Fibroblast of lung (primary cell): Measurements from ENCODE around the gene NLRC5. TPM values are rescaled to one million over a fixed set of nuclear protein-coding genes. Genes with fewer than 3 reads are reported as not detected.

Experiments
- DNase-seq, 2 donors: peaks; one replicate each; pipeline versions ENCODE4 v3.0.0 to v3.0.0-alpha.2; 2010; ENCODE audit warnings: low read depth in 2 of 2
- H2AFZ ChIP-seq: 2 replicates; pipeline ENCODE4 v1.5.1; 2012; ENCODE audit warnings: low read length, control low read depth, inconsistent platforms
- H3K27ac ChIP-seq: 2 replicates; pipeline ENCODE4 v1.5.1; 2011; ENCODE audit warnings: low read length, control low read depth; ENCODE audit not compliant: insufficient read depth
- H3K27me3 ChIP-seq: 2 replicates; pipeline ENCODE4 v1.5.1; 2011; ENCODE audit warnings: mild to moderate bottlenecking, low read length; ENCODE audit not compliant: control insufficient read depth, insufficient read depth
- H3K36me3 ChIP-seq: 2 replicates; pipeline ENCODE4 v1.5.1; 2011; ENCODE audit warnings: low read length; ENCODE audit not compliant: control insufficient read depth, insufficient read depth
- H3K4me1 ChIP-seq: 2 replicates; pipeline ENCODE4 v1.5.1; 2011; ENCODE audit warnings: low read length; ENCODE audit not compliant: control insufficient read depth, insufficient read depth; ENCODE audit errors: extremely low read depth
- H3K4me2 ChIP-seq: 2 replicates; pipeline ENCODE4 v1.5.1; 2011; ENCODE audit warnings: low read length, control low read depth; ENCODE audit not compliant: insufficient read depth; ENCODE audit errors: extremely low read depth
- H3K4me3 ChIP-seq, 4 experiments: fragments of 200-600 bp in 1 of 4; sonication (generic) in 1 of 4; replicated peaks in 1 of 4; 2 replicates each; pipeline ENCODE4 v1.5.1; 2011 to 2016; ENCODE audit warnings: low read length in 4 of 4, low read depth in 3 of 4, mild to moderate bottlenecking in 3 of 4, control low read depth in 2 of 4, inconsistent platforms in 1 of 4, mixed read lengths in 1 of 4; ENCODE audit not compliant: insufficient read depth in 1 of 4; ENCODE audit errors: control extremely low read depth in 1 of 4
- H3K79me2 ChIP-seq: 2 replicates; pipeline ENCODE4 v1.5.1; 2012; ENCODE audit warnings: mild to moderate bottlenecking, low read length, inconsistent platforms; ENCODE audit not compliant: control insufficient read depth, insufficient read depth
- H3K9ac ChIP-seq: 2 replicates; pipeline ENCODE4 v1.5.1; 2011; ENCODE audit warnings: mild to moderate bottlenecking, low read length, control low read depth; ENCODE audit not compliant: insufficient read depth
- H3K9me3 ChIP-seq: 2 replicates; pipeline ENCODE4 v1.5.1; 2012; ENCODE audit warnings: low read depth, low read length; ENCODE audit not compliant: control insufficient read depth, insufficient read depth
- H4K20me1 ChIP-seq: 2 replicates; pipeline ENCODE4 v1.5.1; 2011; ENCODE audit warnings: low read length; ENCODE audit not compliant: control insufficient read depth, insufficient read depth; ENCODE audit errors: extremely low read depth
- EZH2 ChIP-seq: IDR thresholded peaks from 2 replicates; pipeline ENCODE4 v1.5.1; 2012; ENCODE audit warnings: low read length, control low read depth, mild to moderate bottlenecking; ENCODE audit errors: missing control alignments
- polyA plus RNA-seq, 2 donors: library from polyadenylated mRNA; depleted of rRNA in 1 of 2; stranded (reverse) in 1 of 2; unstranded in 1 of 2; fragments of >200 nt; gene quantifications; 2 replicates each; pipeline ENCODE4 v1.2.1, GENCODE V29; 2011 to 2012; ENCODE audit warnings: missing spikeins in 1 of 2
- total RNA-seq: library from RNA; depleted of rRNA; stranded (reverse); fragments of >200 nt; gene quantifications from 2 replicates; pipeline ENCODE4 v1.2.1, GENCODE V29; 2014
- TF ChIP-seq, protein P1 (sequence below), 2 donors: IDR thresholded peaks in 1 of 2; conservative IDR thresholded peaks in 1 of 2; 1 replicate in 1 of 2; 2 replicates in 1 of 2; pipeline ENCODE4 v1.5.1; 2011 to 2012; ENCODE audit warnings: low read length in 2 of 2, control low read depth in 1 of 2, inconsistent platforms in 1 of 2, low read depth in 1 of 2, mild to moderate bottlenecking in 1 of 2

Gene NLRC5
- total and polyA plus RNA-seq, 2 donors (not counting 1 experiment from before 2014, with no cell fraction given), result 22.2 to 43.6 TPM

DNA sequence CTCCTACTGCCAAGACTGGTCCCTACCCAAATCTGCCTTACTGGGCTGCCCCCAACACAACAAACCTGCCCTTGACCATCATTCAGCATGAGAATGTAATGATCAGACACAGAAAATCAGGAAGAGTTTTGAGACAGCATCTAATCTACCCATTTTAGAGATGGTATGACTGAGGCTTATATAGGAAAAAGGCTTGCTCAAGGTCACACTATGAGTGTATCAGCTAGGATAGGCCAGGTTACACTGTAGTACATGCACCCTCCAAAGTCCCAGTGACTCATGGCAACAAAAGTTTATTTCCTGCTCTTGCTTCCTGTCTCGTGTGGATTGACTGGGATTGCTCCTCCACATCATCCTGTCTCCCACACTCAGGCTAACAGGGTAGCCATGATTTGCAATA lies 27.9 kb downstream of the NLRC5 start:
- Histone ChIP-seq H3K79me2 (peaks cover 13% of the 10 kb centered on the region), H3K9me3 (no peaks in the 10 kb centered on the region), H3K9ac (no peak overlapping the region), H3K4me3 (no peak overlapping the region), H3K36me3 (peaks cover 31% of the 10 kb centered on the region), H3K27me3 (no peaks in the 10 kb centered on the region), H4K20me1 (no peaks in the 10 kb centered on the region), H3K4me2 (no peak overlapping the region), H3K27ac (no peak overlapping the region), H3K4me1 (peaks cover 4% of the 10 kb centered on the region), H2AFZ (no peak overlapping the region)
- TF ChIP-seq, protein P1, sequence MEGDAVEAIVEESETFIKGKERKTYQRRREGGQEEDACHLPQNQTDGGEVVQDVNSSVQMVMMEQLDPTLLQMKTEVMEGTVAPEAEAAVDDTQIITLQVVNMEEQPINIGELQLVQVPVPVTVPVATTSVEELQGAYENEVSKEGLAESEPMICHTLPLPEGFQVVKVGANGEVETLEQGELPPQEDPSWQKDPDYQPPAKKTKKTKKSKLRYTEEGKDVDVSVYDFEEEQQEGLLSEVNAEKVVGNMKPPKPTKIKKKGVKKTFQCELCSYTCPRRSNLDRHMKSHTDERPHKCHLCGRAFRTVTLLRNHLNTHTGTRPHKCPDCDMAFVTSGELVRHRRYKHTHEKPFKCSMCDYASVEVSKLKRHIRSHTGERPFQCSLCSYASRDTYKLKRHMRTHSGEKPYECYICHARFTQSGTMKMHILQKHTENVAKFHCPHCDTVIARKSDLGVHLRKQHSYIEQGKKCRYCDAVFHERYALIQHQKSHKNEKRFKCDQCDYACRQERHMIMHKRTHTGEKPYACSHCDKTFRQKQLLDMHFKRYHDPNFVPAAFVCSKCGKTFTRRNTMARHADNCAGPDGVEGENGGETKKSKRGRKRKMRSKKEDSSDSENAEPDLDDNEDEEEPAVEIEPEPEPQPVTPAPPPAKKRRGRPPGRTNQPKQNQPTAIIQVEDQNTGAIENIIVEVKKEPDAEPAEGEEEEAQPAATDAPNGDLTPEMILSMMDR (conservative IDR thresholded peaks at IDR 0.05 in 1 of 2, IDR thresholded peaks at IDR 0.05 in 1 of 2; ENCODE audit: low read depth in 1 of 2, low read length in 2 of 2), result no peak
- no peak for TF ChIP-seq EZH2
- peak in 1 of 2 donors; percentile 20 for DNase-seq

GRCh38 chr16:57019746-57020145 lies 30.4 kb downstream of the NLRC5 start:
- no peak overlapping the region for H3K4me2 ChIP-seq
- no peak overlapping the region for H3K4me3 ChIP-seq
- H3K9me3 ChIP-seq, result no peaks in the 10 kb centered on the region
- no peak overlapping the region for H2AFZ ChIP-seq
- H3K36me3 ChIP-seq, result peaks cover 36% of the 10 kb centered on the region
- TF ChIP-seq EZH2, result no peak
- TF ChIP-seq, protein P1 (conservative IDR thresholded peaks at IDR 0.05 in 1 of 2, IDR thresholded peaks at IDR 0.05 in 1 of 2; ENCODE audit: low read depth in 1 of 2, low read length in 2 of 2), result no peak
- no peak overlapping the region for H3K9ac ChIP-seq
- no peak for DNase-seq
- H3K27me3 ChIP-seq, result no peaks in the 10 kb centered on the region
- peaks cover 7% of the 10 kb centered on the region for H3K79me2 ChIP-seq
- H3K27ac ChIP-seq, result no peak overlapping the region
- no peaks in the 10 kb centered on the region for H3K4me1 ChIP-seq
- no peaks in the 10 kb centered on the region for H4K20me1 ChIP-seq

- Histone ChIP-seq H3K9me3 (no peaks in the 10 kb centered on the region), H3K27ac (no peak overlapping the region), H3K79me2 (peaks cover 6% of the 10 kb centered on the region), H3K36me3 (peaks cover 38% of the 10 kb centered on the region), H4K20me1 (no peaks in the 10 kb centered on the region), H3K9ac (no peak overlapping the region), H3K27me3 (no peaks in the 10 kb centered on the region), H2AFZ (no peak overlapping the region), H3K4me1 (no peaks in the 10 kb centered on the region), H3K4me2 (no peak overlapping the region), H3K4me3 (no peak overlapping the region)
- TF ChIP-seq, protein P1 (conservative IDR thresholded peaks at IDR 0.05 in 1 of 2, IDR thresholded peaks at IDR 0.05 in 1 of 2; ENCODE audit: low read depth in 1 of 2, low read length in 2 of 2), result no peak
- TF ChIP-seq EZH2, result no peak
- no peak for DNase-seq
Measured at GRCh38 chr16:57020651-57021050, 31.3 kb downstream of the NLRC5 start.
